ENCODE results near the gene SS18L1.

Gene SS18L1

GRCh38 chr20:62119115-62119514 is 24.5 kb upstream of the SS18L1 start:
- FAIRE-seq (no peak), DNase-seq (ENCODE audit: extremely low spot score, insufficient read length, low read depth) (no peak)

- DNase-seq (ENCODE audit: extremely low spot score, insufficient read length, low read depth) (no peak), FAIRE-seq (no peak)
Measured at GRCh38 chr20:62119591-62120364, 23.8 kb upstream of the SS18L1 start.

- DNase-seq (ENCODE audit: extremely low spot score, insufficient read length, low read depth), result no peak
- FAIRE-seq, result no peak
Measured at GRCh38 chr20:62120365-62120762, 23.2 kb upstream of the SS18L1 start.

GRCh38 chr20:62120990-62121775 is 22.4 kb upstream of the SS18L1 start:
- DNase-seq (ENCODE audit: extremely low spot score, insufficient read length, low read depth) (no peak), FAIRE-seq (peak; percentile 5)

- DNase-seq (ENCODE audit: extremely low spot score, insufficient read length, low read depth) (peak; percentile 95), FAIRE-seq (peak; percentile 76)
Measured at GRCh38 chr20:62121776-62122653, 21.6 kb upstream of the SS18L1 start, which contains the start of gene LSM14B. Gene LSM14B, plus strand, starts transcription at chr20:62122475. Its CDS starts 192 bp downstream, at chr20:62122667.

GRCh38 chr20:62122654-62123449 is 20.7 kb upstream of the SS18L1 start:
- DNase-seq (ENCODE audit: extremely low spot score, insufficient read length, low read depth), result no peak
- no peak for FAIRE-seq

- no peak for DNase-seq (ENCODE audit: extremely low spot score, insufficient read length, low read depth)
- no peak for FAIRE-seq
Measured at GRCh38 chr20:62123450-62124118, 20.0 kb upstream of the SS18L1 start.

- FAIRE-seq (no peak), DNase-seq (ENCODE audit: extremely low spot score, insufficient read length, low read depth) (no peak)
Measured at GRCh38 chr20:62126141-62126540, 17.4 kb upstream of the SS18L1 start.

GRCh38 chr20:62127799-62128198 is 15.8 kb upstream of the SS18L1 start:
- DNase-seq (ENCODE audit: extremely low spot score, insufficient read length, low read depth) (no peak), FAIRE-seq (no peak)

- no peak for FAIRE-seq
- no peak for DNase-seq (ENCODE audit: extremely low spot score, insufficient read length, low read depth)
Measured at GRCh38 chr20:62128502-62128901, 15.1 kb upstream of the SS18L1 start.

- DNase-seq (ENCODE audit: extremely low spot score, insufficient read length, low read depth) (no peak), FAIRE-seq (no peak)
Measured at GRCh38 chr20:62129731-62130531, 13.6 kb upstream of the SS18L1 start.

GRCh38 chr20:62131560-62132320 is 11.8 kb upstream of the SS18L1 start:
- DNase-seq (ENCODE audit: extremely low spot score, insufficient read length, low read depth) (no peak), FAIRE-seq (no peak)

- FAIRE-seq, result no peak
Measured at GRCh38 chr20:62132421-62132820, 11.1 kb upstream of the SS18L1 start.

GRCh38 chr20:62133051-62133845 is 10.3 kb upstream of the SS18L1 start:
- DNase-seq (ENCODE audit: extremely low spot score, insufficient read length, low read depth), result no peak
- no peak for FAIRE-seq

More at GRCh38 chr20:62132421-62132820, 11.1 kb upstream of the SS18L1 start:
- DNase-seq (ENCODE audit: extremely low spot score, insufficient read length, low read depth), result no peak

GRCh38 chr20:62133864-62134263 is 9.7 kb upstream of the SS18L1 start:
- FAIRE-seq (no peak), DNase-seq (ENCODE audit: extremely low spot score, insufficient read length, low read depth) (no peak)

GRCh38 chr20:62134735-62135231 is 8.8 kb upstream of the SS18L1 start:
- FAIRE-seq, result no peak
- DNase-seq (ENCODE audit: extremely low spot score, insufficient read length, low read depth), result no peak

Data from GM18507 (cell line).